ENCODE data around the gene URM1.

URM1 gene

GRCh38 chr9:128361986-128362646 lies 9.1 kb upstream of the URM1 start:
- DNase-seq (ENCODE audit: low read depth), result no peak
- peak overlapping the region; percentile 41 for H3K4me3 ChIP-seq (ENCODE audit: low read depth, low read length)
- peak; percentile 87 for TF ChIP-seq CTCF (IDR thresholded peaks at IDR 0.05; ENCODE audit: control insufficient read depth, extremely low read depth, insufficient read depth)

GRCh38 chr9:128362774-128363173 lies 8.4 kb upstream of the URM1 start:
- no peak for TF ChIP-seq CTCF (IDR thresholded peaks at IDR 0.05; ENCODE audit: control insufficient read depth, extremely low read depth, insufficient read depth)
- no peak overlapping the region for H3K4me3 ChIP-seq (ENCODE audit: low read depth, low read length)
- DNase-seq (ENCODE audit: low read depth), result no peak

- no peak overlapping the region for H3K4me3 ChIP-seq (ENCODE audit: low read depth, low read length)
- TF ChIP-seq CTCF (IDR thresholded peaks at IDR 0.05; ENCODE audit: control insufficient read depth, extremely low read depth, insufficient read depth), result no peak
- no peak for DNase-seq (ENCODE audit: low read depth)
These were observed 5.6 kb upstream of the URM1 start for GRCh38 chr9:128365525-128365924.

GRCh38 chr9:128369024-128369706 lies 2.0 kb upstream of the URM1 start:
- H3K4me3 ChIP-seq (ENCODE audit: low read depth, low read length), result no peak overlapping the region
- no peak for DNase-seq (ENCODE audit: low read depth)
- TF ChIP-seq CTCF (IDR thresholded peaks at IDR 0.05; ENCODE audit: control insufficient read depth, extremely low read depth, insufficient read depth), result no peak

- no peak for TF ChIP-seq CTCF (IDR thresholded peaks at IDR 0.05; ENCODE audit: control insufficient read depth, extremely low read depth, insufficient read depth)
- peak overlapping the region; percentile 92 for H3K4me3 ChIP-seq (ENCODE audit: low read depth, low read length)
- DNase-seq (ENCODE audit: low read depth), result no peak
These were observed 815 bp upstream of the URM1 start for GRCh38 chr9:128370367-128370751.

- H3K4me3 ChIP-seq (ENCODE audit: low read depth, low read length), result peak overlapping the region; percentile 92
- no peak for DNase-seq (ENCODE audit: low read depth)
- TF ChIP-seq CTCF (IDR thresholded peaks at IDR 0.05; ENCODE audit: control insufficient read depth, extremely low read depth, insufficient read depth), result no peak
These were observed 500 bp downstream of the URM1 start for GRCh38 chr9:128371630-128372117.
